ENCODE data around the gene PPP2R2C.

DNA sequence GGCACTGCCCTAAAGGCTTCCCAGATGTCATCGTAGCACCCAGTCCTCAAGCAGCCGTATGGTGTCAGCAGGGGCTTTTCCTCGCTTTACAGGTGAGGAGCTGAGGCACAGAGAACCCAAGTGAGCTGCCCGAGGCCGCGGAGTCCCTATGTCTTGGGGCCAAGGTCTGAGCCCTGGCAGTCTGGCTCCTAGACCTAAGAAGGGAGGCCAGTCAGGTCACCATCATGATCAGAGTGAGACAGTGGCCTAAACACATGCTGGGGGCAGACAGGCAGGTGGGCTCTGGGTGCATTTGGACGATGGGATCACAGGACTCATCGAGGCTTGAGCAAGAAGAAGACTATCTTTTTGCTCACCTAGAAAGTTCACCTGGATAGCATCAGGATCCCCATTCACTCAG, 107.8 kb downstream of the PPP2R2C start:
- TF ChIP-seq, protein P1, sequence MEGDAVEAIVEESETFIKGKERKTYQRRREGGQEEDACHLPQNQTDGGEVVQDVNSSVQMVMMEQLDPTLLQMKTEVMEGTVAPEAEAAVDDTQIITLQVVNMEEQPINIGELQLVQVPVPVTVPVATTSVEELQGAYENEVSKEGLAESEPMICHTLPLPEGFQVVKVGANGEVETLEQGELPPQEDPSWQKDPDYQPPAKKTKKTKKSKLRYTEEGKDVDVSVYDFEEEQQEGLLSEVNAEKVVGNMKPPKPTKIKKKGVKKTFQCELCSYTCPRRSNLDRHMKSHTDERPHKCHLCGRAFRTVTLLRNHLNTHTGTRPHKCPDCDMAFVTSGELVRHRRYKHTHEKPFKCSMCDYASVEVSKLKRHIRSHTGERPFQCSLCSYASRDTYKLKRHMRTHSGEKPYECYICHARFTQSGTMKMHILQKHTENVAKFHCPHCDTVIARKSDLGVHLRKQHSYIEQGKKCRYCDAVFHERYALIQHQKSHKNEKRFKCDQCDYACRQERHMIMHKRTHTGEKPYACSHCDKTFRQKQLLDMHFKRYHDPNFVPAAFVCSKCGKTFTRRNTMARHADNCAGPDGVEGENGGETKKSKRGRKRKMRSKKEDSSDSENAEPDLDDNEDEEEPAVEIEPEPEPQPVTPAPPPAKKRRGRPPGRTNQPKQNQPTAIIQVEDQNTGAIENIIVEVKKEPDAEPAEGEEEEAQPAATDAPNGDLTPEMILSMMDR (conservative IDR thresholded peaks at IDR 0.05 in 1 of 2, IDR thresholded peaks at IDR 0.05 in 1 of 2; ENCODE audit: extremely low read depth in 1 of 2, insufficient read depth in 1 of 2, low read depth in 1 of 2, low read length in 2 of 2): no peak
- no peak for TF ChIP-seq EZH2 (IDR thresholded peaks at IDR 0.05; ENCODE audit: borderline replicate concordance, low read length)

All from mammary epithelial cell (primary cell).